Thymus (tissue), 11 donors: ENCODE measurements around the gene TGFA. TPM values are rescaled to one million over a fixed set of nuclear protein-coding genes. Genes with fewer than 3 reads are reported as not detected.

Experiments
- DNase-seq, 9 donors: peaks; one replicate each; pipeline ENCODE4 v3.0.0-alpha.2; 2013; ENCODE audit warnings: low spot score in 9 of 9, low read depth in 6 of 9, missing footprints in 1 of 9
- H3K27ac ChIP-seq, 2 donors: one replicate each; pipeline ENCODE4 v1.5.1; 2013; ENCODE audit warnings: control low read depth in 1 of 2, low read depth in 1 of 2, low read length in 1 of 2, mild to moderate bottlenecking in 1 of 2, moderate library complexity in 1 of 2
- H3K27me3 ChIP-seq, 2 donors: one replicate each; pipeline ENCODE4 v1.5.1; 2013; ENCODE audit warnings: low read length in 1 of 2; ENCODE audit not compliant: control insufficient read depth in 2 of 2, insufficient read depth in 1 of 2
- H3K36me3 ChIP-seq, 2 donors: one replicate each; pipeline ENCODE4 v1.5.1; 2013; ENCODE audit warnings: low read length in 1 of 2, mild to moderate bottlenecking in 1 of 2, moderate library complexity in 1 of 2; ENCODE audit not compliant: control insufficient read depth in 2 of 2, insufficient read depth in 2 of 2
- H3K4me1 ChIP-seq, 2 donors: one replicate each; pipeline ENCODE4 v1.5.1; 2013; ENCODE audit warnings: low read length in 2 of 2; ENCODE audit not compliant: control insufficient read depth in 2 of 2, insufficient read depth in 2 of 2
- H3K4me3 ChIP-seq, 2 donors: one replicate each; pipeline ENCODE4 v1.5.1; 2013; ENCODE audit warnings: low read length in 2 of 2, control low read depth in 1 of 2, mild to moderate bottlenecking in 1 of 2
- H3K9me3 ChIP-seq, 2 donors: one replicate each; pipeline ENCODE4 v1.5.1; 2013; ENCODE audit warnings: low read length in 1 of 2, mild to moderate bottlenecking in 1 of 2; ENCODE audit not compliant: control insufficient read depth in 2 of 2, insufficient read depth in 1 of 2
- WGBS: extraction: QIAGEN DNeasy Blood & Tissue Kit; methylation state at CpG from one replicate; pipeline ENCODE4 v1.1.7; 2013; 5-methylcytosine and 5-hydroxymethylcytosine counted together
- polyA plus RNA-seq: library from polyadenylated mRNA; stranded (reverse); fragments of 200-250 nt; gene quantifications from one replicate; pipeline ENCODE4 v1.2.3, GENCODE V29; 2013
- total RNA-seq: library from RNA; stranded (reverse); fragments of 120-200 nt; gene quantifications from one replicate; pipeline ENCODE4 v1.2.4, GENCODE V29; 2013
- donor health status: healthy.

Gene TGFA
- total and polyA plus RNA-seq, 2 donors, result 1.6 to 4.8 TPM

DNA sequence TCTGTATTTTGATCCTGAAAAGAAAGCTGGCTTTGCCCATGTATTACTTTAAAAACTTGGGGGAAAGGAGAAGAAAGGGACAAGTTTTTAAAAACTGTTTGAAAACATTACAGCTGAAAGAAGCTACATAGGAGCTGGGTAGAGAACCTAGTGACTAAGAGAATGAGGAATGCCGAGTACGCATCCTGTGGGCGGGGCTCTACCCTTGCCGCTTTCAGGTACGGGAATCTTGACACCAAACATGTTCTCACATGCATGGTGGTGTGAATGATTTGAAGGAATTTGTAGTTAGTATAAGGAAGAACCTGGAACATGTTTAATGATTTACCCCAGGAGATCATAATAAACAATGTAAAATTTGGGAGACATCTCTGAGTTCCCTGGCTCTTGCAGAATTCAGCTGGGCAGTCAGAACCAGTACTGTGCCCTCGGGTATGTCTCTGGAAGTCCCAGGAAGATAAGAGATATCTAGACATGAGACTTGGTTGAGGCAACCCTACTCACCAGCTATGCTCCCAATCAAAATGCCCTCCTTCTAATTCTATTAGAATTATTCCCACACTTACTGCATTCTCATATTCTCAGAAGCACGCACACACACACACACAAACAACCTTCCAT lies 16.5 kb upstream of the TGFA start:
- no peak overlapping the region for H3K27ac ChIP-seq
- no peaks in the 10 kb centered on the region for H3K9me3 ChIP-seq
- H3K4me3 ChIP-seq, result no peak overlapping the region
- no peaks in the 10 kb centered on the region for H3K27me3 ChIP-seq
- no peaks in the 10 kb centered on the region for H3K4me1 ChIP-seq
- no peak for DNase-seq
- WGBS, result 92% methylated on average over 7 of the region's 7 CpGs
- H3K36me3 ChIP-seq, result no peaks in the 10 kb centered on the region

- no peaks in the 10 kb centered on the region for H3K36me3 ChIP-seq
Observed at GRCh38 chr2:70569559-70569958, 15.9 kb upstream of the TGFA start.

GRCh38 chr2:70566906-70567305 lies 13.3 kb upstream of the TGFA start:
- Histone ChIP-seq H3K36me3 (no peaks in the 10 kb centered on the region), H3K9me3 (no peaks in the 10 kb centered on the region), H3K27me3 (no peaks in the 10 kb centered on the region), H3K4me1 (no peaks in the 10 kb centered on the region), H3K27ac (no peak overlapping the region), H3K4me3 (no peak overlapping the region)
- WGBS, result 95% methylated on average over 2 of the region's 2 CpGs
- DNase-seq, result no peak

More at GRCh38 chr2:70569559-70569958, 15.9 kb upstream of the TGFA start:
- no peak overlapping the region for H3K4me3 ChIP-seq
- no peaks in the 10 kb centered on the region for H3K4me1 ChIP-seq
- no peaks in the 10 kb centered on the region for H3K9me3 ChIP-seq
- no peak overlapping the region for H3K27ac ChIP-seq
- 88% methylated on average over 6 of the region's 6 CpGs for WGBS
- no peaks in the 10 kb centered on the region for H3K27me3 ChIP-seq
- no peak for DNase-seq

- no peaks in the 10 kb centered on the region for H3K36me3 ChIP-seq
- H3K9me3 ChIP-seq, result no peaks in the 10 kb centered on the region
- no peak overlapping the region for H3K4me3 ChIP-seq
- H3K27me3 ChIP-seq, result no peaks in the 10 kb centered on the region
- no peaks in the 10 kb centered on the region for H3K4me1 ChIP-seq
- DNase-seq, result no peak
- no peak overlapping the region for H3K27ac ChIP-seq
- 98% methylated on average over 3 of the region's 3 CpGs for WGBS
Observed at GRCh38 chr2:70566464-70566863, 12.8 kb upstream of the TGFA start.

GRCh38 chr2:70565039-70565731 lies 11.6 kb upstream of the TGFA start:
- H3K4me3 ChIP-seq, result no peak overlapping the region
- 89% methylated on average over 9 of the region's 9 CpGs for WGBS
- H3K9me3 ChIP-seq, result no peaks in the 10 kb centered on the region
- H3K27ac ChIP-seq, result no peak overlapping the region
- H3K36me3 ChIP-seq, result no peaks in the 10 kb centered on the region
- no peak for DNase-seq
- no peaks in the 10 kb centered on the region for H3K27me3 ChIP-seq
- H3K4me1 ChIP-seq, result no peaks in the 10 kb centered on the region

DNA sequence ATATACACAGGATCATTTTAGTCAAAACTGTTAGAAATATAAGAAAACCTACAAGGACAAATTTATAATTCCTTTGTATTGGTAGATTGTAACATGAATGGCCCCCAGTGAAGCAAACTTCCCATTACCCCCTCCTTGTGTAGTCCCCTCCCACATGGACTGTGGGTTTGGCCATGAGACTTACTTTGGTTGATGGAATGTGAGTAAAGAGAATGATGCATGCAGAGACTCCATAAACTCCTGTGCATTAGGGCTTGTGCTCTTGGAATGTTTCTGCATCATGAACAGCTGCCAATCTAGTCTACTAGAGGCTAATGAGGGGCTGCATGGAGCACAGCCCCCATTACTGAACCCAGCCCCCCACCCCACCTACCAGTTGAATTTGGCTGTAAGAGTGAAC lies 8.3 kb upstream of the TGFA start:
- DNase-seq, result no peak
- Histone ChIP-seq H3K9me3 (no peaks in the 10 kb centered on the region), H3K4me1 (no peaks in the 10 kb centered on the region), H3K4me3 (no peak overlapping the region), H3K36me3 (no peaks in the 10 kb centered on the region), H3K27me3 (peaks cover 0 to 2% of the 10 kb centered on the region in 2 donors), H3K27ac (no peak overlapping the region)

DNA sequence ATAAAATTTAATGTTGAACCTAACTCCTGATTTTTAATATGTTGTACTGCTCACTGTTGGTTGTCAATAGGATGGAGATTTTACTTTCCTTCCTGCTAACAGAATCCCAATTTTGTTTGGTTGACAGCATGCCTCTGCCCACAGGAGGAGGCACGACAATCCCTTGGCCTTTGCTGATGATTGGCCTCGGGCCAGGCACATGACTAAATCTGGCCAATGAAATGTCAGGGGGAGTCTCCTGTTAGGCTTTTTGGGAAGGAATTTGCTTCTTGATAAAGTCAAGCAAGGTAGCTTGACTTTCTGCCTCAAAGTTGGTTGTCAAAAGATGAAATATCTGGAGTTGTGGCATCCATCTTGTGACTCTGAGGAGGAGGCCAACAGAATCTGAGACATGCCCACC lies 6.8 kb upstream of the TGFA start:
- Histone ChIP-seq H3K9me3 (no peaks in the 10 kb centered on the region), H3K4me1 (no peaks in the 10 kb centered on the region), H3K36me3 (no peaks in the 10 kb centered on the region), H3K27me3 (peaks cover 0 to 2% of the 10 kb centered on the region in 2 donors), H3K27ac (no peak overlapping the region), H3K4me3 (no peak overlapping the region)
- no peak for DNase-seq
- WGBS, result 95% methylated on average over 2 of the region's 2 CpGs

DNA sequence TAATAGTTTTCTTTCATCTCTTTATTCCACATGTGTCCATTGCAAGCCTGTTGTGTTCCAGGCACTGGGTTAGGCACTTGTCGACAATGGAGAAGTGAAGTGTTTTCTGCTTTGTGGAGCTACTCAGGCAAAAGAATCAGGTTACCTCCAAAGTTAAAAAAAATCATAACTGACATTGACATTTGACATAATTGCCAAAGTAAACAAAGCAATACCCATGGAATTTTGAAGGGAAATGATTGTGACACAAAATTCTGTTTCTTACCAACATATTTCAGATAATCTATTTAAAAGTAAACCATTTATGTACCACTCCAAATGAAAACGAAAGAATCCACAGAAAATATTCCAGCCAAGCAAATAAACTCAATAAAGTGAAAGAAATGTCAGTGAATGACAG lies 6.4 kb upstream of the TGFA start:
- 94% methylated on average over 2 of the region's 2 CpGs for WGBS
- H3K27me3 ChIP-seq, result peaks cover 0 to 6% of the 10 kb centered on the region in 2 donors
- no peak overlapping the region for H3K27ac ChIP-seq

GRCh38 chr2:70558195-70558808 lies 4.7 kb upstream of the TGFA start:
- H3K36me3 ChIP-seq, result no peaks in the 10 kb centered on the region
- no peaks in the 10 kb centered on the region for H3K9me3 ChIP-seq
- H3K4me3 ChIP-seq, result no peak overlapping the region
- DNase-seq, result no peak
- H3K27me3 ChIP-seq, result peaks cover 11 to 23% of the 10 kb centered on the region in 2 donors
- peaks cover 8 to 12% of the 10 kb centered on the region in 2 donors for H3K4me1 ChIP-seq
- WGBS, result 79% methylated on average over 5 of the region's 5 CpGs
- H3K27ac ChIP-seq, result no peak overlapping the region

More for the DNA sequence above, 6.4 kb upstream of the TGFA start:
- DNase-seq, result no peak
- Histone ChIP-seq H3K36me3 (no peaks in the 10 kb centered on the region), H3K9me3 (no peaks in the 10 kb centered on the region), H3K4me1 (peaks cover under 1 to 2% of the 10 kb centered on the region in 2 donors), H3K4me3 (no peak overlapping the region)
